ENCODE data around the gene SH3YL1. TPM values are rescaled to one million over a fixed set of nuclear protein-coding genes. Genes with fewer than 3 reads are reported as not detected.

The SH3YL1 gene
- total RNA-seq, 3 donors from 2014 or later (not counting 1 experiment from before 2014, with no cell fraction given) = 28.3 to 42.2 (median 32.3) TPM

DNA sequence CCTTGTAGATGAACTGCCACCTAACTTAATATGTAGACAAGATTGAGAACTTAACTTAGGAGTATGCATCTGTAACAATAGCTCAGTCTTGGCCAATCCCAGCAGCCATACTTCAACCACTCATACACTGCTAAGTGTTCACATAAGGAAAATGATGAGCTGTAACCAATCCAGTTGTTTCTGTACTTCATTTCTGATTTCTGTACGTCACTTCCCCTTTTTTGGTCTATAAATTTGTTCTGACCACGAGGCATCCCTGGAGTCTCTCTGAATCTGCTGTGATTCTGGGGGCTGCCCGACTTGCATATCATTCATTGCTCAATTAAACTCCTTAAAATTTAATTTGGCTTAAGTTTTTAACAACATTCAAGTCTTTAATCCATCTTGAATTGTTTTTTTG lies 6.4 kb downstream of the SH3YL1 start:
- Histone ChIP-seq H3K27ac (ENCODE audit: low read length) (no peak overlapping the region), H3K36me3 (ENCODE audit: control insufficient read depth, insufficient read depth, low read length) (no peaks in the 10 kb centered on the region), H3K27me3 (ENCODE audit: control insufficient read depth, insufficient read depth, low read length) (no peaks in the 10 kb centered on the region), H3K4me3 (ENCODE audit: low read length) (no peak overlapping the region), H3K9me3 (ENCODE audit: control insufficient read depth, insufficient read depth, low read length) (no peaks in the 10 kb centered on the region), H3K4me1 (ENCODE audit: control insufficient read depth, insufficient read depth, low read length) (no peaks in the 10 kb centered on the region)
- DNase-seq (no peak), ATAC-seq (no peak)
- TF ChIP-seq, protein P1, sequence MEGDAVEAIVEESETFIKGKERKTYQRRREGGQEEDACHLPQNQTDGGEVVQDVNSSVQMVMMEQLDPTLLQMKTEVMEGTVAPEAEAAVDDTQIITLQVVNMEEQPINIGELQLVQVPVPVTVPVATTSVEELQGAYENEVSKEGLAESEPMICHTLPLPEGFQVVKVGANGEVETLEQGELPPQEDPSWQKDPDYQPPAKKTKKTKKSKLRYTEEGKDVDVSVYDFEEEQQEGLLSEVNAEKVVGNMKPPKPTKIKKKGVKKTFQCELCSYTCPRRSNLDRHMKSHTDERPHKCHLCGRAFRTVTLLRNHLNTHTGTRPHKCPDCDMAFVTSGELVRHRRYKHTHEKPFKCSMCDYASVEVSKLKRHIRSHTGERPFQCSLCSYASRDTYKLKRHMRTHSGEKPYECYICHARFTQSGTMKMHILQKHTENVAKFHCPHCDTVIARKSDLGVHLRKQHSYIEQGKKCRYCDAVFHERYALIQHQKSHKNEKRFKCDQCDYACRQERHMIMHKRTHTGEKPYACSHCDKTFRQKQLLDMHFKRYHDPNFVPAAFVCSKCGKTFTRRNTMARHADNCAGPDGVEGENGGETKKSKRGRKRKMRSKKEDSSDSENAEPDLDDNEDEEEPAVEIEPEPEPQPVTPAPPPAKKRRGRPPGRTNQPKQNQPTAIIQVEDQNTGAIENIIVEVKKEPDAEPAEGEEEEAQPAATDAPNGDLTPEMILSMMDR (IDR thresholded peaks at IDR 0.05) = no peak
- Mint-ChIP-seq H3K27ac (no peak overlapping the region), H3K27me3 (ENCODE audit: low read depth in 2 of 2) (no peaks in the 10 kb centered on the region), H3K4me3 (no peak overlapping the region), H3K9me3 (peaks cover 0 to 2% of the 10 kb centered on the region in 2 donors), H3K4me1 (no peaks in the 10 kb centered on the region), H3K36me3 (peaks cover 14% of the 10 kb centered on the region)
- 58% methylated on average over 3 of the region's 3 CpGs for WGBS (ENCODE audit: insufficient coverage)
- intact Hi-C loops (cut with micrococcal nuclease) = no loop called here

DNA sequence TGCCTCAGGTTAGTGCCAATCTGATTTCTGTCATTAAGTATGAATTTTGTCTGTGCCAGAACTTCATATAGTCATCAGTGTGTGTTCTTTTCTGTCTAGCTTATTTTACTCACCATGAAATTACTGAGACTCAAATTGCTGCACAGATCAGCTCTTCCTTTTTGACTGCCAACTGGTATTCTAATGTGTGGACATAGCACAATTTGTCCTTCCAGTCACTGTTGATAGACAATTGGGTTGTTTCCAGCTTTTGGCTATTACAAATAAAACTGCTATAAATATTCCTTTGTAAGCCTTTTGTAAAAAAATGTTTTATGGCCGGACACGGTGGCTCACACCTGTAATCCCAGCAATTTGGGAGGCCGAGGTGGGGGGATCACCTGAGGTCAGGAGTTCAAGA lies 7.7 kb downstream of the SH3YL1 start:
- Histone ChIP-seq H3K4me1 (ENCODE audit: control insufficient read depth, insufficient read depth, low read length) (no peaks in the 10 kb centered on the region), H3K9me3 (ENCODE audit: control insufficient read depth, insufficient read depth, low read length) (no peaks in the 10 kb centered on the region), H3K4me3 (ENCODE audit: low read length) (no peak overlapping the region), H3K27ac (ENCODE audit: low read length) (no peak overlapping the region), H3K27me3 (ENCODE audit: control insufficient read depth, insufficient read depth, low read length) (no peaks in the 10 kb centered on the region), H3K36me3 (ENCODE audit: control insufficient read depth, insufficient read depth, low read length) (peaks cover 2% of the 10 kb centered on the region)
- H3K4me3 Mint-ChIP-seq = no peak overlapping the region
- H3K27me3 Mint-ChIP-seq (ENCODE audit: low read depth in 2 of 2) = no peaks in the 10 kb centered on the region
- no peak for DNase-seq
- intact Hi-C loops (cut with micrococcal nuclease) = no loop called here
- ATAC-seq = no peak
- peaks cover 20% of the 10 kb centered on the region for H3K36me3 Mint-ChIP-seq
- TF ChIP-seq, protein P1 (IDR thresholded peaks at IDR 0.05) = no peak
- no peaks in the 10 kb centered on the region for H3K4me1 Mint-ChIP-seq
- 98% methylated on average over 3 of the region's 3 CpGs for WGBS (ENCODE audit: insufficient coverage)
- no peak overlapping the region for H3K27ac Mint-ChIP-seq
- peaks cover 0 to 2% of the 10 kb centered on the region in 2 donors for H3K9me3 Mint-ChIP-seq

DNA sequence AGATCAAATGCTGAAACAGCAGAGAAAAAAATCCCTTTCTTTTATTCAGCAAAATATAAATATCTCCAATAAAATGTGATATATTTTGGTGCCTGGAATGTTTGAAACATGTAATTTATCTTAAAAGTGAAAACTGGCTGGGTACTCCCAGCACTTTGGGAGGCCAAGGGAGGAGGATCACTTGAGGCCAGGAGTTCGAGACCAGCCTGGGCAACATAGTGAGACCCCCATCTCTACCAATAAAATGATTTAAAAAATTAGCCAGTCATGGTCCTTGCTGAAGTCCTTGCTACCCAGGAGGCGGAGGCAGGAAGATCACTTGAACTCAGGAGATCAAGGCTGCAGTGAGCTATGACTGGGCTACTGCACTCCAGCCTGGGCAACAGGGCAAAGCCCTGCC lies 8.6 kb downstream of the SH3YL1 start:
- H3K4me1 Mint-ChIP-seq = no peaks in the 10 kb centered on the region
- H3K9me3 Mint-ChIP-seq = peaks cover 0 to 2% of the 10 kb centered on the region in 2 donors
- WGBS (ENCODE audit: insufficient coverage) = 93% methylated on average over 2 of the region's 2 CpGs
- H3K4me1 ChIP-seq (ENCODE audit: control insufficient read depth, insufficient read depth, low read length) = no peaks in the 10 kb centered on the region
- no peaks in the 10 kb centered on the region for H3K9me3 ChIP-seq (ENCODE audit: control insufficient read depth, insufficient read depth, low read length)
- peaks cover 2% of the 10 kb centered on the region for H3K36me3 ChIP-seq (ENCODE audit: control insufficient read depth, insufficient read depth, low read length)
- no peak overlapping the region for H3K27ac ChIP-seq (ENCODE audit: low read length)
- no peaks in the 10 kb centered on the region for H3K27me3 Mint-ChIP-seq (ENCODE audit: low read depth in 2 of 2)
- peaks cover 20% of the 10 kb centered on the region for H3K36me3 Mint-ChIP-seq
- DNase-seq = no peak
- TF ChIP-seq, protein P1 (IDR thresholded peaks at IDR 0.05) = no peak
- ATAC-seq = no peak
- H3K4me3 Mint-ChIP-seq = no peak overlapping the region
- H3K4me3 ChIP-seq (ENCODE audit: low read length) = no peak overlapping the region
- intact Hi-C loops (cut with micrococcal nuclease) = no loop called here
- no peaks in the 10 kb centered on the region for H3K27me3 ChIP-seq (ENCODE audit: control insufficient read depth, insufficient read depth, low read length)
- H3K27ac Mint-ChIP-seq = no peak overlapping the region

DNA sequence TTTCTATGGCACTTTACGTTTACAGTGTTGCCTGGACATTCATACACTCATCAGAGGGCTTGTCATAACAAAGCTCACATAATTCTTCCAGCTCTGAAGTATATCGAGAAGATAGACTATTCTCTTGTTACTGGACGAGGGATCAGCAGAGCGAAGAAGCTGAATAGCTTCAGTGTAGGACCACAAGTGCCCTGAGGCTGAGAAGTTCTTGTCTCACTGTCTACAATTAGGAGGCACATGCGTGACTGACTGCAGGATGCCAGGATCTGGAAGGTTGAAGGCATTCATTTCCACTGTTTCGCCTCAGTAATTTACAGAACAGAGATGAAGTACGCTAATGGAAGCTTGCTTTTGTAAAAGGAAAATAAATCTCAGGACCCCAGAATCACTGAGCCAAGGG lies 9.6 kb downstream of the SH3YL1 start:
- Mint-ChIP-seq H3K9me3 (peaks cover 0 to 2% of the 10 kb centered on the region in 2 donors), H3K4me1 (no peaks in the 10 kb centered on the region), H3K27ac (no peak overlapping the region), H3K27me3 (ENCODE audit: low read depth in 2 of 2) (no peaks in the 10 kb centered on the region), H3K36me3 (peaks cover 26% of the 10 kb centered on the region), H3K4me3 (no peak overlapping the region)
- intact Hi-C loops (cut with micrococcal nuclease) = no loop called here
- Histone ChIP-seq H3K9me3 (ENCODE audit: control insufficient read depth, insufficient read depth, low read length) (no peaks in the 10 kb centered on the region), H3K4me1 (ENCODE audit: control insufficient read depth, insufficient read depth, low read length) (no peaks in the 10 kb centered on the region), H3K27ac (ENCODE audit: low read length) (no peak overlapping the region), H3K36me3 (ENCODE audit: control insufficient read depth, insufficient read depth, low read length) (peaks cover 6% of the 10 kb centered on the region), H3K4me3 (ENCODE audit: low read length) (no peak overlapping the region), H3K27me3 (ENCODE audit: control insufficient read depth, insufficient read depth, low read length) (no peaks in the 10 kb centered on the region)
- ATAC-seq (no peak), DNase-seq (no peak)
- TF ChIP-seq, protein P1 (IDR thresholded peaks at IDR 0.05) = no peak
- WGBS (ENCODE audit: insufficient coverage) = 95% methylated on average over 7 of the region's 7 CpGs
